CD4-positive, alpha-beta T cell treated with Interferon gamma for 1 hour (primary cell): Measurements from ENCODE around the gene ULBP2.
A peak's percentile ranks its signal among the peaks of the same experiment; 100 is the strongest.
"Not testable (repeated sequence)": the region's sequence is repeated elsewhere in the genome, so short reads cannot be mapped to it uniquely, and the experiment has no call there.

Experiments used
- DNase-seq: peaks from one replicate; pipeline ENCODE4 v3.0.0-alpha.2; 2020

Gene ULBP2

GRCh38 chr6:149929422-149929821, 12.4 kb upstream of the ULBP2 start:
- DNase-seq, result no peak

DNA sequence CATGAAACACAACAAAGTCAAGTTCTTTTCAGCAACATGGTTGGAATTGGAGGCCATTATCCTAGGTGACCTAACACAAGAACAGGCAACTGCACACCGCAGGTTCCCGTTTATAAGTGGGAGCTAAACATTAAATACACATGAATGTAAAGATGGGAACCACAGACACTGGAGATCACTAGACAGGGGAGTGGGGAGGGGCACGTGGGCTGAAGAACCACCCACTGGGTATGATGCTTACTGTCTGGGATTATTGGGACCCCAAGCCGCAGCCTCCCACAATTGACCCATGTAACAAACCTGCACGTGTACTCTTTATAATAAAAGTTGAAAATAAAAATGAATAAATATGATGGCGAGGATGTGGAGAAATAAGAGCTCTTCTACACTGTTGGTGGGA, 10.3 kb upstream of the ULBP2 start:
- DNase-seq, result no peak

GRCh38 chr6:149933036-149933435, 8.8 kb upstream of the ULBP2 start:
- DNase-seq, result no peak

- DNase-seq, result no peak
Measured at GRCh38 chr6:149933461-149933860, 8.4 kb upstream of the ULBP2 start.

GRCh38 chr6:149934249-149935156, 7.3 kb upstream of the ULBP2 start:
- DNase-seq, result peak; percentile 58

GRCh38 chr6:149935246-149935645, 6.6 kb upstream of the ULBP2 start:
- DNase-seq, result no peak

DNA sequence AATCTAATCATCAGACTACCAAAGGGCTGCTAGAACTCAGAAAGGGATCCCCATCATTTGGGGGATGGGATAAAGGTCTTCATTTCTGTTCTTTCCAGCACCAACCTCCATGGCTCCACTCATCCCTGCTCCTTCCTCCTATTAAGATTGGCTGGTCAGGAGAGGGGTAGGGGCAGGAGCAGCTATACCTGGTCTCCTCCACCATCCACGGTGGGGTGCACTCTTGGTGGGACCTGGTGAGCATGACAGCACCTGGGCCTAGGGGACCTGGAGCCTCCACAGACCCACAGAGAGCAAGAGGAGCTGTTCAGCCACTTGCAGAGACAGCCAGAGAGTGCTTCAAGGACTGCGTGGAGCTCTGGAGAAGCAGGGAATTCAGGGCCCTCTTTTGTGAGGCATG, 6.1 kb upstream of the ULBP2 start:
- no peak for DNase-seq

GRCh38 chr6:149936743-149937142, 5.1 kb upstream of the ULBP2 start:
- no peak for DNase-seq

DNA sequence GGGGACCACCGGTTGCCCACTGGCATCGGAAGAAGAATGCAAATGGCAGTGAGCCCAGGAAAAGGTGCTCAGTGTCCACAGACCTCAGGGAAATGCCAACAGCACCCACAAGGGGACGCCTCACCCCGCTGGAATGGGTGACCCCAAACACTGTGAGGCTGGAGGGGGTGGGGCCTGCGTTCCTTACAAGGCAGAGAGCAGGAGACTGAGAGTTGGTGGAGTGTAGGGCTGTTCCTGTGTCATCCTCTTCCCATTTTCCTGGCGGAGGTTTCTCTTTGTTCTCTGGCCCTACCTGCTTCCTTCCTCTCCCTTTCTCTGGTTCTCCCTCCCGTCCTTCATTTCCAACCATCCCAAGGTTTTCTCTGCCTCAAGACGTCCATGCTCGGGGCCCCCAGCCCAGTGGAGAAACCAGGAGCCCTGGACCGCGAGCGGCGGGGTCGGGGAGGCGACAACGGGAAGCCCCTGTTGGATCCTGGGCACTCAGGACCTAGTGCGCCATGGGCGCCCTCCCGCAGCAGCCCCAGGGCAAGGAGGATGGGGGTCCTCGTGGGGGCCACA, 3.7 kb upstream of the ULBP2 start:
- DNase-seq, result not testable (repeated sequence)

DNA sequence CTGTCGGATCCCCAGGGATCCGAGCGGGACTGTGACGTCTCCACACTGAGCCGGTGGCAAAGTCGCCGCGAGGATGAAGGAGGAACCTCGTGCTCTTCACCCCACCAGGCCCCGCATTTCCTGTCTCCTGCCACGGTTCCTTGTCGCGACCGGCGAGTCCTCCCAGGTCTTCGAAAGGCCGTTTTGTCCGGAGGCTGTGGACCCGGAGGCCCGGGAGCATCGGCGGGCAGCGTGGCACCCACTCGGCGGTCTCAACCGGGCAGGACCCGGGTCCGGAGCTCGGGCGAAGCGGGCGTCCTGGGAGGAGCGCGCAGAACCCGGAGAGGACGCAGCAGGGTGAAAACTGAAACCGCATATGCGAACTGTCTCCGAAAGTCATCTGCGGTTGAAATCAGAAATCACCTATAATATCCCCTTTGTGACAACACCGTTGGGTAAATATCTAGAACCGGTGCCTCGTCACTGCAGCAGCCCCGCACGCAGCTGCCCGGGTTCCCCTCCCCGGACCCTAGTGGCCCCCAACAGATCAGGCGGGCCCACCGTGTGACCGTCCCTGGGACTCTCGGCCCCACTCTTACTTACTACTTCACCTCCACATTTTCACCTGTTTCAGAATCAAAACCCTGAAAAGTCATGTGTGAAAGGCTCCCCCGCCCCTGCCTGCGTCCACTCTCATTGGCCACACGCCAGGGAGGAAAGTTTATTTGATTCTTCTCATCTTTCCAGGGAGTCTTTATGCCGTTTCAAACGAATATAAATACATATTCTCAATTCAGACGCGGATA, 3.1 kb upstream of the ULBP2 start:
- peak; percentile 72 for DNase-seq

DNA sequence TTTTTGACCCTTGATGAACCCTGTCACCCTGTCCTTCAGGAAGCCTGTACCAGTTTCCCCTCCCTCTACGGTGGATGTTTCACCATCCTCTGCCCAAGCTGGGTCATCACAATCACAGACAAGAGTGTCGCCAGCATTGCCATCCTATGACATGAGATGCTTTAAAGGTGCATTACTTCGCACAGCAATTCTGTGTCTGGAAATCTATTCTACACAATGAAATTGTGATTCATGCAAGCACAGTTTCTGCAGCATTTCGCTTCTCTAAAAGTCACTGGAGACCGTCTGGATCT, 2.5 kb upstream of the ULBP2 start:
- no peak for DNase-seq

- no peak for DNase-seq
Measured at GRCh38 chr6:149939909-149940671, 1.7 kb upstream of the ULBP2 start.

DNA sequence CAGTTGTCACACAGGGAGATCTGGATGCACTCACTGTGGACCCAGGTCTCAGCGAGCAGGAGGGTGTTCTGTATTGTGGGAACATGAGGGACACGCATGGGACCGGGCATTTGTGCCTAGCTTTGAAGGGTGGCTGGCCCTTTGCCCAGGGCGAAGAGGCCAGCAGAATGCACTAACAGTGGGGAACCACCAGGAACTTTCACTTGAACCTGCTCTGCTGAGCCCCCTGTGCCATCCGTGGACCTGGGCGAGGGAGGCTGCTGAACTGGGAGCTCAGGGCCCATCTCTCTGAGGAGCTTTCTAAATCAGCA, 1.2 kb upstream of the ULBP2 start:
- DNase-seq, result no peak

DNA sequence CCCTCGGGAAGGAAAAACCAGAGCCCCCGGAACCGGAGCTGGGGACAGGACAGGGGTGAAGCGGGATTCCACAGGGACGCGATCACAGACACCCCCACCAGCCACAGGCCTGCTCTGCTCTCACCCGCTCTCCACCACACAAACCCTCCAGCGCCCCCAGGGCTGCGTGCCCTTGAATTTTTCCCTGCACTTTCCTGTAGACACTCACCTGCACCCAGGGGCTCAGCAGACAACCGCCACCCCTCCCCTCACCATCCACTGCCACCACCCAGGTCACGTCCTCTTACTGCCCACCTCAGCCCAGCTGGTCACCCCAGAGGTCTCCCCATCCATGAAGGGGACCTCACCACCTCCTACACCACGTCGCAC, 631 bp downstream of the ULBP2 start:
- DNase-seq, result no peak

DNA sequence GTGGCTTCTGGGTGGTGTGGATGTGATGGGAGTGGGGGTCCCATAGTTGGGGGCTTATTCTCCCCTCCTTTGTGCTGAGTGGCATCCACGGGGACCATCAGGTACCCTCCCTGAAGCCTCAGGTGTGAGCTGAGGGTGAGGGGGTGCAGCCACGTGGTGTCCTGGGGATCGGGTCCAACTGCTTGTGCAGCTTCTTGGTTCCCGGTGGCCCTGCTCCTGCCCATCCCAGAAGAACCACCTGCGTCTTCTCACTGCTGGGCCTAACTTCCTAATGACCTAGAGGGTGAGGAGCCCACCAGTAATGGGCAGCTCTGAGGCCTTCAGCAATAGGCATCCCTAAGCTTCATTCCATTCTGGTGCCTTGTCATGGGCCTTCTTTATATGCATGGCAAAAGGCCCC, 1.5 kb downstream of the ULBP2 start:
- not testable (repeated sequence) for DNase-seq

GRCh38 chr6:149945276-149945675, 3.5 kb downstream of the ULBP2 start:
- DNase-seq, result not testable (repeated sequence)

DNA sequence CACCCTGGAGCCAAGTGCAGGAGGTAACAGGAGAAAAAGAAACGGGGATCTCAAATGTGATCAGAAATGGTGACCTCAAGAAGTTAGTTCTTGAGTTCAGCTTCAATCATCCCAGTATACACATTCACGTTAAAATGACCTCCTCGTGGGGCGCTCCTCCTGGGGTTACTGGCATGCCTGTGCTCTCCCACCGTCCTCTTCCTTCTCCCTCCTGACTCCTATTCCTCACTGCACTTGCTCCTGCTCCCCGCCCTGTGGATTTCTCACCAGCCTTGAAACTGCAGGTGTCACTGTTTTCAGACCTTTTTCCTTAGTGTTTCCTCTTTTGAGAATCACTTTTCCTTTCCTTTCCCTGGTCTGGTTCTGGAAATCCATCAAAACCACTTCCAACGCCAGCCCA, 4.8 kb downstream of the ULBP2 start:
- not testable (repeated sequence) for DNase-seq

- DNase-seq, result not testable (repeated sequence)
Measured at GRCh38 chr6:149947533-149947932, 5.7 kb downstream of the ULBP2 start.

GRCh38 chr6:149948011-149948410, 6.2 kb downstream of the ULBP2 start:
- no peak for DNase-seq

DNA sequence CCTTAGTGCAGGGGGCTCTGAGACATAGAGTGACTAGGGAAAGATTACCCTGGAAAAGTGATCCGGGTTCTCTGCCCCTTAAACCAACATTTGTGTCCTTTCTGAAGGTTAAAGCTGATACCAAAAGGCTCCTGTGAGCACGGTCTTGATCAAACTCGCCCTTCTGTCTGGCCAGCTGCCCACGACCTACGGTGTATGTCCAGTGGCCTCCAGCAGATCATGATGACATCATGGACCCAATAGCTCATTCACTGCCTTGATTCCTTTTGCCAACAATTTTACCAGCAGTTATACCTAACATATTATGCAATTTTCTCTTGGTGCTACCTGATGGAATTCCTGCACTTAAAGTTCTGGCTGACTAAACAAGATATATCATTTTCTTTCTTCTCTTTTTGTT, 6.8 kb downstream of the ULBP2 start:
- DNase-seq, result no peak

- DNase-seq, result no peak
Measured at GRCh38 chr6:149950423-149950822, 8.6 kb downstream of the ULBP2 start.

DNA sequence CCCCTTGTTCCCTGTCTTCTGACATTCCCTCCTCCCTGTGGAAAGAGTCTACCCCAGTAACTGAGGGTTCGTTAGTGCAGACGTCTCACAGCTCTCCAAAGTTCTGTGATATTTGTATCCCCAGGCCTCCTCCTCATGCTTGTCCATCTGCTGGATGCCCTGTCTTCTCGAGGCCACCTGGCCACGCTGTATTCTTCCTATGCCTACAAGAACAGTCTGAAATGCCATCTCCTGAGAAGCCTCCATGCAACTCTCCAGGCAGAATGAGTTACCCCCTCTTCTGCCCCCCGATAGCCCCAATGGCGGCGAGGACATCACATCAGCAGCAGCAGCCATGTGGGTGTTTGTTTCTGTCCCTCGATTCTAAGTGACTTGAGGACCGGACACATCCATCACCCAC, 9.3 kb downstream of the ULBP2 start:
- no peak for DNase-seq

DNA sequence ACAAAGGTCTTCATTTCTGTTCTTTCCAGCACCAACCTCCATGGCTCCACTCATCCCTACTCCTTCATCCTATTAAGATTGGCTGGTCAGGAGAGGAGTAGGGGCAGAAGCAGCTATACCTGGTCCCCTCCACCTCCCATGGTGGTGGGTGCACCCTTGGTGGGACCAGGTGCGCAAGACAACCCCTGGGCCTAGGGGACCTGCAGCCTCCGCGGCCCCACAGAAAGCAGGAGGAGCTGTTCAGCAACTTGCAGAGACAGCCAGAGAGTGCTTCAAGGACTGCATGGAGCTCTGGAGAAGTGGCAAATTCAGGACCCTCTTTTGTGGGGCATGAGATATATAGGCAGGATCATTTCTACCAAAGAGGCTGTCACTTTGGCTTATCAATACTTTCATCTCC, 9.8 kb downstream of the ULBP2 start:
- DNase-seq, result no peak

GRCh38 chr6:149953390-149953789, 11.6 kb downstream of the ULBP2 start:
- DNase-seq, result not testable (repeated sequence)
